M059J (cell line): ENCODE measurements around the gene PTN. TPM values are rescaled to one million over a fixed set of nuclear protein-coding genes. Genes with fewer than 3 reads are reported as not detected.

Experiments used
- DNase-seq: peaks from one replicate; pipeline ENCODE4 v3.0.0-alpha.2; 2012; ENCODE audit warnings: low read depth
- total RNA-seq: library from RNA; depleted of rRNA; stranded (reverse); fragments of >200 nt; shearing (Covaris generic); gene quantifications from 2 replicates; pipeline ENCODE4 v1.2.3, GENCODE V29; 2014

Gene PTN
- total RNA-seq, 1 experiment from 2014 or later: 114 TPM

- DNase-seq: no peak
Measured at GRCh38 chr7:137324796-137325696, 18.5 kb downstream of the PTN start.

- DNase-seq: no peak
Measured at GRCh38 chr7:137316648-137317353, 26.7 kb downstream of the PTN start.

DNA sequence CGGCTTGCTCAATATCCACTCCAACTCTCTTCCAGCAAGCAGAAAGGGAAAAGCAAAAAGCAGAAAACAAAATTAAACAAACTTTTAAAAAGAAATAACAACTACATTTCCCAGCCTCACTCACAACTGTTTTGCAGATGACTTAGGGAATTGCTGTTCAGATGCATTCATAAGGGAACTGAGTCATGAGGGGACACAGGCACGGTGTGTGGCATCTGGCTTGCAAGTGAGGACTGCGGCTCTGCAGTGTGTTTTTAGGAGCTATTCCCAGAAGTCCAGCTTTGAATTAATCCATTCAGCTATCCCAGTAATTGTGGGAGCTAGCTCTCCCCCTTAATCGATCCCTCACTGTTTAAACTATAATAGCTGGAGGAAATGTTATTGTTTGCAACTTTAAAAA lies 30.3 kb downstream of the PTN start:
- no peak for DNase-seq

GRCh38 chr7:137306748-137307147 lies 36.8 kb downstream of the PTN start:
- DNase-seq: no peak

GRCh38 chr7:137305901-137306621 lies 37.5 kb downstream of the PTN start:
- DNase-seq: no peak

GRCh38 chr7:137304624-137305235 lies 38.8 kb downstream of the PTN start:
- DNase-seq: no peak

GRCh38 chr7:137304165-137304564 lies 39.4 kb downstream of the PTN start:
- DNase-seq: no peak

- no peak for DNase-seq
Measured at GRCh38 chr7:137302081-137302480, 41.5 kb downstream of the PTN start.

DNA sequence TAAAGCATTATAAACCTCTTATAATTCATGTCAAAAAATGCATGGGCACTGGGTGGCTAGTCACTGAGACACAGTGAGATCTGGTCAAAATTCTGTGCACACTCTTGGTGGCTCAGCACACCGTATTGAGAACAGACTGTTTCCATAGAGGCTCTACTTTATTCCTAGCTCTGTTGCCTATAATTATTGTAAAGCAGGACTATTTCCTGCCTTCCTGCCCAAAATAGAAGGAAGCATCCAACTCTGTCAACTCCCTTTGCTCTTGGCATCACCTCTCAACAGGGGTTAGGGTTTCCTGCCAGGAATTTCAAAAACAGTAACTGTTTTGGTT lies 45.1 kb downstream of the PTN start:
- DNase-seq: no peak

GRCh38 chr7:137297551-137298463 lies 45.7 kb downstream of the PTN start:
- no peak for DNase-seq

GRCh38 chr7:137296576-137296975 lies 47.0 kb downstream of the PTN start:
- DNase-seq: no peak

DNA sequence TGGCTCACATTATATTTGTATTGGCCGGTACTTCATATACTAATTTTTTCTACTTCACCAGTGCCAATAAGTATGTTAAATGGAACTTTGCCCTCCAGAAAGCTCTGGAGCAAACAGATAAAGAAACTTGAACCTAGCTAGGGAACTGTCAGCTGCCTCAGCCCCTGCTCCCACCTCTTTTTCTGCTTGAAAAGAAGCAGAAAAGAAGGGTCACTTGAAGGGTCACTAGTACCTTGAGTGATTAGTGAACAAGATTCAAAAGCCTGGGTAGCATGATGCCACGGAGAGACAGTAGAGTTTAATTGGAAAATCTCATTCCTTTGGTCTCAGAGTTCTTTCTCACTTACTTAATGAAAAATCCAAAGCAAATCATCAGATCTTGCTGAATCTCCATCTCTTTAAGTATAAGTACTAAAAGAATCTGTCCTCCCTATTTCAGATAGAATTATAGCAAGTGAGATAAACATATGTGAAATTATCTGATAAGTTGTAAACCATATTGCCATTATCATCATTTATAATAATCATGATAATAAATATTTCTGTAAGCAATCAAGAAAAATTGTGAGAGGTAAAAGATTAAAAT lies 47.7 kb downstream of the PTN start:
- no peak for DNase-seq

- no peak for DNase-seq
Measured at GRCh38 chr7:137289101-137289500, 54.4 kb downstream of the PTN start.

GRCh38 chr7:137287651-137288258 lies 55.8 kb downstream of the PTN start:
- DNase-seq: peak; percentile 6

DNA sequence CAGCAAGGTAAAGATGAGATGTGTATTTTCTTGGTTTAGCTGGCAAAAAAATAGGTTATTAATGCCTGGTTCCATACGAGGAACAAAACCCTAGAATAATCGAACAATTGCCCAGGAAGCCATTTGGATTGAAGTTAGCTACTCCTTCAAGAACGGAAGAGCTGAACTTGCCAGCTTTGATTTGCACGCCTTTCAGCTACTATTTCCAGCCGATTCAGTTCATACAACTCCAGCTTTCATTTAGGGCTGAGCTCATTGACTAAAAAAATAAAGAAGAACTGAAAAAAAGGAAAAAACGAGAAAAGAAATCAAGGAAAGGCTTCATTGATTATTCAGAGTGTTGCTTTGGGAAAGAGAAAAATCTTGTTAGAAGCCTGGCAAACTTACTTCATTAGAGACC lies 60.4 kb downstream of the PTN start:
- DNase-seq: no peak

DNA sequence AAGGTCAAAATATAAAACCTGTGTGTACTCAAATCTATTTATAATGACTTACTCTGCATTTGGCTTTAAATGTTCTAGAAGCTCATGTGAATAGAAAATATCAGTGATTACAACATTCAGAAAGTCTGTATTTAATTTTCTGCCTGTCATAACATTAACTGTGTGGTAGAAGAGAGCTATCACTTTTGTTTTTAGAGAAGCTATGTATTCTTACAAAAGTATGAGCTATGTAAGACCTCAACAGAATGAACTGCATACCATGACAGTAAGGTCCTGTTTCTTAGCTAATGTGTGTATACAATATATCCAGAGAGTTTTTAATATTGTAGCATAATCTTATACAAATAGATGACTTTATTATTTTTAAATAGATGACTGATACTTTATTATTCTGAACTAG lies 61.5 kb downstream of the PTN start:
- no peak for DNase-seq

DNA sequence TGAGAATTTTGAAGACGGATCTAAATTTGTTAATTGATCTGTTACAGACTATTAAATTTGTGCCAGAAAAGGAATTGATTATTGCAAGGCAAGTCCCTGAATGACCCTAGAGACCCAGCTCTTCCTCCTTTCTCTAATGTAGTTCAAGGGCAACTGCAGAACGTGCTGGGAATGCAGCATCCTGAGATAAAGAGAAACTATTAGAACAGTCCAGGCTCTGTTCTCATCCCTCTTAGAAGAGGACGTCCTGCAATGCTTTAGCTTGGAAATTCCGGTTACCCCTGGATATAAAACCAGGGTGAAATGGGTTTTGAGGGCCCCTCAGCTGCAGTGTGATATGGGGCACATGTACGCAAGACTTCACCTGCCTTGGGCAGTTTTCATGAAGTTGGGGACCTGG lies 67.3 kb downstream of the PTN start:
- no peak for DNase-seq

GRCh38 chr7:137272249-137272648 lies 71.3 kb downstream of the PTN start:
- DNase-seq: no peak

DNA sequence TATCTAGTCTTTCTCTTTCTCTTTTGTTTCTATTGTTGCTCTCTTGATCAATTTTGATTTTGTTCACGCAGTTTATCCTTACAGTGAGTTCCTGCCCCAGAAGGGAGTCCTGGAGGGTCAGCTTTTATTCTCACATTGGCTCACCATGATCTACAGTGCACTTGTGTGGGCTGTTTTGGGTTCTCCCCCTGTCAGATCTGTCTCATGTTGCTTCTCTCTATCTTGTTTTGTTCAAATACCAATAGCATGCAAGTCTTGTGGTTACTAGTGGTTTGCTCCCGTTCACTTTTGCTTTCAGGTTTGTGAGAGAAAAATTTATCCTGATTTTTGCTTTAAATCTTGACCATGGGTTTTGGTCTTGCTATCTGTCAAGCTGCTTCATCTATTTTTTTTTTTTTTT lies 74.3 kb downstream of the PTN start:
- DNase-seq: no peak
